Transverse colon (tissue), 4 donors: ENCODE data around the gene OR5B2. TPM values are rescaled to one million over a fixed set of nuclear protein-coding genes. Genes with fewer than 3 reads are reported as not detected.
"Not testable (repeated sequence)": the region's sequence is repeated elsewhere in the genome, so short reads cannot be mapped to it uniquely, and the experiment has no call there.

Source experiments
- DNase-seq: peaks from one replicate; pipeline ENCODE4 v3.0.0-alpha.2; 2019
- H3K27ac ChIP-seq, 4 donors: fragments of 200-600 bp; sonication (generic); 2 replicates each; pipeline ENCODE4 v1.5.1; 2016 to 2018; ENCODE audit warnings: inconsistent platforms in 4 of 4
- H3K27me3 ChIP-seq: fragments of 200-600 bp; sonication (generic); 2 replicates; pipeline ENCODE4 v1.5.1; 2017; ENCODE audit warnings: inconsistent platforms
- H3K36me3 ChIP-seq, 4 donors: fragments of 200-600 bp; sonication (generic); 2 replicates each; pipeline ENCODE4 v1.5.1; 2017 to 2019; ENCODE audit warnings: inconsistent platforms in 4 of 4
- H3K4me1 ChIP-seq, 4 donors: fragments of 200-600 bp; sonication (generic); 2 replicates each; pipeline ENCODE4 v1.5.1; 2017 to 2020; ENCODE audit warnings: inconsistent platforms in 4 of 4
- H3K4me3 ChIP-seq, 4 donors: fragments of 200-600 bp; sonication (generic); 1 replicate in 1 of 4; 2 replicates in 3 of 4; pipeline versions ENCODE4 v1.5.1 to v1.6.1; 2017 to 2019; ENCODE audit warnings: inconsistent platforms in 4 of 4
- H3K9me3 ChIP-seq, 2 donors: fragments of 200-600 bp; sonication (generic); 2 replicates each; pipeline ENCODE4 v1.5.1; 2017 to 2019; ENCODE audit warnings: inconsistent platforms in 2 of 2
- EP300 ChIP-seq: sonication (generic); formaldehyde crosslinking; IDR thresholded peaks from one replicate; pipeline ENCODE4 v1.6.1; 2017; ENCODE audit warnings: antibody characterized with exemption, low read depth
- POLR2A ChIP-seq: fragments of 450-650 bp; IDR thresholded peaks from one replicate; pipeline ENCODE4 v1.6.1; 2016; ENCODE audit warnings: antibody characterized with exemption, mild to moderate bottlenecking, moderate library complexity
- POLR2AphosphoS5 ChIP-seq, 3 donors: sonication (generic); formaldehyde crosslinking; IDR thresholded peaks; one replicate each; pipeline ENCODE4 v1.6.1; 2016; ENCODE audit warnings: antibody characterized with exemption in 3 of 3
- WGBS, 2 donors: methylation state at CpG; one replicate each; pipeline ENCODE4 v1.1.5; 2018; ENCODE audit warnings: low coverage in 1 of 2; 5-methylcytosine and 5-hydroxymethylcytosine counted together
- in situ Hi-C, 4 donors: fragments of 200-750 bp; cut with MboI; loops; one replicate each; pipeline versions ENCODE4 v1.15.0 to v1.15.1; 2017; ENCODE audit warnings: low sequenced_read_pairs in 3 of 4, low pct_ligation_motif_present in 1 of 4, low pct_unique_long_range_greater_than_20kb in 1 of 4
- intact Hi-C: fragments of 100-400 bp; cut with DNase I; formaldehyde crosslinking; loops from one replicate; pipeline ENCODE4 v1.15.1; 2023; ENCODE audit warnings: low total_unique reads
- total RNA-seq, 4 donors: library from RNA; depleted of rRNA; stranded (reverse); fragments of >200 nt; gene quantifications; one replicate each; pipeline ENCODE4 v1.1.0, GENCODE V29; 2016
- TF ChIP-seq, protein P1 (sequence below), 5 experiments: fragments of 200-600 bp in 3 of 5; fragments of 450-650 bp in 2 of 5; sonication (generic) in 3 of 5; IDR thresholded peaks; 1 replicate in 2 of 5; 2 replicates in 3 of 5; pipeline ENCODE4 v1.5.1; 2016 to 2017; ENCODE audit warnings: antibody characterized with exemption in 5 of 5, inconsistent platforms in 3 of 5, mild to moderate bottlenecking in 2 of 5, moderate library complexity in 1 of 5

OR5B2 gene
- total RNA-seq, 4 donors from 2014 or later, result not detected

DNA sequence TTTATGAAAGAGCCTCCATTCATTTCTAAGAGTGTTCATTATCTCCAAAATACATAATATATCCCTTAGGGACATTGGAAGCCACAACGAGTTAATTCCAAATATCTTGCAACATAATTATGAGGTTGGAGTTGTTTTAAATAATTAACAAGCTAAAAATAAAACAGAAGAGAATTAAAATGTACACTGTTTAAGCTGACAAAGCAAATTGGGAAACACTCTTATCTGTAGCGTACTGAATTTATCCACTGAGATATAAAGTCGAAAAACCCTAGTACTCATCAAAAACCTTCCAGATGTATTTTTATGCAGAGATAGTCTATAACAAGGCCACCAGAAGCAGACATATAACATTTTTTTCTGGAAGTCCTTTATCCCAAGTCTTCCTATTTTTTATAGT lies 6.3 kb upstream of the OR5B2 start:
- intact Hi-C loops, result no loop called here
- DNase-seq, result no peak
- Histone ChIP-seq H3K9me3 (peaks cover 5% of the 10 kb centered on the region in 2 donors), H3K27ac (no peak overlapping the region), H3K4me1 (no peaks in the 10 kb centered on the region), H3K36me3 (no peaks in the 10 kb centered on the region), H3K27me3 (no peaks in the 10 kb centered on the region), H3K4me3 (no peak overlapping the region)
- in situ Hi-C loops, result no loop called here
- TF ChIP-seq EP300 (no peak), POLR2AphosphoS5 (IDR thresholded peaks at IDR 0.05) (no peak), POLR2A (no peak)
- TF ChIP-seq, protein P1, sequence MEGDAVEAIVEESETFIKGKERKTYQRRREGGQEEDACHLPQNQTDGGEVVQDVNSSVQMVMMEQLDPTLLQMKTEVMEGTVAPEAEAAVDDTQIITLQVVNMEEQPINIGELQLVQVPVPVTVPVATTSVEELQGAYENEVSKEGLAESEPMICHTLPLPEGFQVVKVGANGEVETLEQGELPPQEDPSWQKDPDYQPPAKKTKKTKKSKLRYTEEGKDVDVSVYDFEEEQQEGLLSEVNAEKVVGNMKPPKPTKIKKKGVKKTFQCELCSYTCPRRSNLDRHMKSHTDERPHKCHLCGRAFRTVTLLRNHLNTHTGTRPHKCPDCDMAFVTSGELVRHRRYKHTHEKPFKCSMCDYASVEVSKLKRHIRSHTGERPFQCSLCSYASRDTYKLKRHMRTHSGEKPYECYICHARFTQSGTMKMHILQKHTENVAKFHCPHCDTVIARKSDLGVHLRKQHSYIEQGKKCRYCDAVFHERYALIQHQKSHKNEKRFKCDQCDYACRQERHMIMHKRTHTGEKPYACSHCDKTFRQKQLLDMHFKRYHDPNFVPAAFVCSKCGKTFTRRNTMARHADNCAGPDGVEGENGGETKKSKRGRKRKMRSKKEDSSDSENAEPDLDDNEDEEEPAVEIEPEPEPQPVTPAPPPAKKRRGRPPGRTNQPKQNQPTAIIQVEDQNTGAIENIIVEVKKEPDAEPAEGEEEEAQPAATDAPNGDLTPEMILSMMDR (IDR thresholded peaks at IDR 0.05), result no peak
- WGBS, 2 donors, result 75 to 86% methylated on average over 3 of the region's 3 CpGs

DNA sequence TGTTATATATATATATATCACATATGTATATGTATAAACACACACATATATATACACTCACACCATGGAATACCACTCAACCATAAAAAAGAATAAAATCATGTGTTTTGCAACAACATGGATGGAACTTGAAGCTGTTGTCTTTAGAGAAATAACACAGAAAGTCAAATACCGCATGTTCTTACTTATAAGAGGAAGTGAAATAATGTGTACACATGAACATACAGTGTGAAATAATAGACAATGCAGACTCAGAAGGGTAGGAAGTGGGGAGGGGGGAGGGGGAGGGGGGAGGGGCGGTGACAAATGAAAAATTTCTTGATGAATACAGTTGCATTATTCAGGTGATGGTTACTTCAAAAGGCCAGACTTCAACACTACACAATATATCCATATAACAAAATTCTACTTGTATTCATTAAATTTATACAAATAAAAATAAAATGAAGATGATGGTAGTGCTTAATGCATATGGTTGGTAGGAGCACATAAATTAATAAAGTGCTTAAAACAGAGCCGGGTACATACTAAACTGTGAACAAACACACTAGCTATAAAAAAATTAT lies 5.8 kb upstream of the OR5B2 start:
- no peaks in the 10 kb centered on the region for H3K4me1 ChIP-seq
- in situ Hi-C loops (no loop called here), intact Hi-C loops (no loop called here)
- H3K36me3 ChIP-seq, result no peaks in the 10 kb centered on the region
- TF ChIP-seq POLR2A (no peak), EP300 (no peak), POLR2AphosphoS5 (IDR thresholded peaks at IDR 0.05) (no peak)
- TF ChIP-seq, protein P1 (IDR thresholded peaks at IDR 0.05), result no peak
- no peaks in the 10 kb centered on the region for H3K27me3 ChIP-seq
- H3K4me3 ChIP-seq, result no peak overlapping the region
- no peak for DNase-seq
- peaks cover 5 to 6% of the 10 kb centered on the region in 2 donors for H3K9me3 ChIP-seq
- H3K27ac ChIP-seq, result no peak overlapping the region
- WGBS, 2 donors, result 45 to 55% methylated on average over 2 to 3 of the region's 3 CpGs

DNA sequence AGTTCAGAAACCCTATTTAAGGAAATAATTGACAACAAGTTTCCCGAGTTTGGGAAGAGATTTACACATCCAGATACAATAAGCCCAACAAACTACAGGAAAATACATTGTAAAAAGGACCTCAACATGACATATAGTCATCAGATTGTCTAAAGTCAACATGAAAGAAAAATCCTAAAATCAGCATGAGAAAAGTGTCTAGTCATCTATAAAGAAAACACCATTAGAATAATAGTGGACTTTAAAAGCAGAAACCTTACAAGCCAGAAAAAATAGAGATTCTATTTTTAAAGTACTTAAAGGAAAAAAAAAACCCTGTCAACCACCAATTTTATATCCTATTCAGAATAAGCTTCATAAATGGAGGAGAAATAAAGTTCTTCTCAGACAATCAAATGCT lies 1.4 kb upstream of the OR5B2 start:
- intact Hi-C loops (no loop called here), in situ Hi-C loops (no loop called here)
- Histone ChIP-seq H3K36me3 (no peaks in the 10 kb centered on the region), H3K27me3 (no peaks in the 10 kb centered on the region), H3K9me3 (peaks cover 0 to 6% of the 10 kb centered on the region in 2 donors), H3K4me3 (no peak overlapping the region), H3K4me1 (no peaks in the 10 kb centered on the region), H3K27ac (no peak overlapping the region)
- DNase-seq, result no peak
- TF ChIP-seq, protein P1 (IDR thresholded peaks at IDR 0.05), result no peak
- TF ChIP-seq EP300, result no peak
- WGBS, 2 donors, result 27 to 40% methylated on average over 1 of the region's 1 CpG

DNA sequence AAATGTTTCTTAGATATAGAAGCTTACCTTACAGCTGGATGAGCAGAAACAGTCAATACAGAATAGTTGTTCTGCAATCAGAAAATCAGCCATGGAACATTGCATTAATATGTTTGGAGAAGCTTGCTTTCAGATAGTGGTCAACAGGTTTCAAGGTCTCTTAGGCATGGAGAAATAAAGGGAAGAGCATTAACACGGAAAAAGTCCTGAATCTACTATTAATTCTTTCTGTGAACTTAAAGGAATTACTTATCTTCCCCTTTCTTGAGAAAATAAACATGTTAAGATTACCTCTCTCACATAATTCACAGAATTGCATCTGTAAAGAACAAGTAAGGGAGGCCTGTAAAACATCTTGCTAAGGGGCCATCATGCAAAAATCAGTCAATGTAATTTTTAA lies 21.1 kb downstream of the OR5B2 start, which contains the start of gene OR5B3:
Gene OR5B3, minus strand, starts transcription at position 101 of the 400 bp plus-strand sequence. CDS start 3,465 bp downstream, outside the sequence.
- 60 to 74% methylated on average over 1 of the region's 1 CpG for WGBS, 2 donors
- H3K27ac ChIP-seq, result no peak within 1 kb of the TSS
- H3K36me3 ChIP-seq, result no peaks in the 10 kb centered on the region
- no peak within 1 kb of the TSS for H3K4me3 ChIP-seq
- no peaks in the 10 kb centered on the region for H3K27me3 ChIP-seq
- H3K4me1 ChIP-seq, result no peaks in the 10 kb centered on the region
- H3K9me3 ChIP-seq, result peaks cover 0 to 10% of the 10 kb centered on the region in 2 donors
- in situ Hi-C loops, result no loop called here
- TF ChIP-seq EP300 (no peak), POLR2AphosphoS5 (IDR thresholded peaks at IDR 0.05) (no peak), POLR2A (no peak)
- TF ChIP-seq, protein P1 (IDR thresholded peaks at IDR 0.05), result no peak
- no peak for DNase-seq
- intact Hi-C loops, result no loop called here

DNA sequence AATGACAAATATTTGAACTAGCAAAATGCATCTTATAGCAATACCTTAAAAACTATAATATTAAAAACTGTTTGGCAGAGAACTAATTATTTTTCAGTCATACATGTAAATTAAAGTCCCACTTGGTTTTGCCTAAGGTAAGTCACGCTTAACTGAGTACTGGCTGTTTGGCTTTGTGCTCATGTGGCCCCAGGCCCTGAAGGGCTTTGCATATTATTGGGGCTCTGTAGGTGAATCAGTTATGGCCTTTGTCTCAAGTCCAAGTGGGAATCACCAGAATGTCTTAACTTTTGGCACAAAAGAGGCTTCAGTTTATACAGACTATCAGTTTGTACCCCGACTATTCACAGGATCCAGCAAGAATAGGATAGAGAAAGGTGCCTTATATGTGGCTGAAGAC lies 28.3 kb downstream of the OR5B2 start:
- WGBS, 2 donors, result 60% methylated on average over 1 of the region's 2 CpGs; no CpG with 5 or more reads in 1 of the 2 donors
- intact Hi-C loops, in situ Hi-C loops: not testable (repeated sequence)

More for the DNA sequence above, 28.3 kb downstream of the OR5B2 start:
- H3K27me3 ChIP-seq, H3K4me3 ChIP-seq, DNase-seq, H3K9me3 ChIP-seq, H3K36me3 ChIP-seq, H3K27ac ChIP-seq, H3K4me1 ChIP-seq: not testable (repeated sequence)
